ENCODE data around the gene EBF3. TPM values are rescaled to one million over a fixed set of nuclear protein-coding genes. Genes with fewer than 3 reads are reported as not detected.

EBF3 gene
- total and polyA plus RNA-seq, 9 of the 15 experiments (the other 6 are each of a cell fraction or from before 2014, with no cell fraction given) = not detected

- CTCF ChIA-PET (ENCODE audit: low intra/inter-chr PET ratio) = no interaction called here
- Histone ChIP-seq H3K4me2 (ENCODE audit: insufficient read depth, low read length) (no peak overlapping the region), H3K9me3 (replicated peaks; ENCODE audit: control insufficient read depth, insufficient read depth, low read depth, low read length) (no peaks in the 10 kb centered on the region), H3K4me3 (no peak overlapping the region), H3K27me3 (ENCODE audit: control insufficient read depth in 2 of 2, insufficient read depth in 2 of 2, low read length in 2 of 2) (peaks cover 0 to 10% of the 10 kb centered on the region in 2 experiments; a peak in 3 of 5 replicates), H3K9ac (ENCODE audit: insufficient read depth in 1 of 2, low read depth in 2 of 2, low read length in 2 of 2) (no peak overlapping the region), H3K27ac (ENCODE audit: extremely low read depth, low read depth, low read length) (no peak overlapping the region), H3K79me2 (ENCODE audit: control insufficient read depth, insufficient read depth, low read length) (no peaks in the 10 kb centered on the region), H4K20me1 (replicated peaks; ENCODE audit: control insufficient read depth, insufficient read depth, low read length) (no peaks in the 10 kb centered on the region), H3K36me3 (ENCODE audit: control insufficient read depth, insufficient read depth, low read length) (no peaks in the 10 kb centered on the region), H3K4me1 (replicated peaks in 1 of 2; ENCODE audit: control insufficient read depth in 2 of 2, insufficient read depth in 2 of 2, low read length in 2 of 2) (no peaks in the 10 kb centered on the region), H3K9me1 (ENCODE audit: control insufficient read depth, insufficient read depth, low read length) (no peaks in the 10 kb centered on the region), H2AFZ (ENCODE audit: low read depth, low read length) (no peak overlapping the region)
- ATAC-seq (no peak), FAIRE-seq (no peak), DNase-seq (ENCODE audit: extremely low read depth in 1 of 4, low spot score in 3 of 4) (no peak)
- in situ Hi-C loops (cut with MboI) = no loop called here
- POLR2A ChIA-PET = interaction anchor here (0.6 kb wide), 1 partner anchor 41 kb away, joined by 3 read pairs; no protein-coding TSS in a partner anchor
- intact Hi-C loops (cut with micrococcal nuclease) = no loop called here
- WGBS (ENCODE audit: insufficient coverage, low coverage, missing lambda C conversion rate) = 4% methylated on average over 8 of the region's 9 CpGs
- no TSS peak for BruUV-seq (replicated peaks)
- TF ChIP-seq NFXL1 (CRISPR knock-in tag; IDR thresholded peaks at IDR 0.05) (no peak), ZNF395 (CRISPR knock-in tag; IDR thresholded peaks at IDR 0.05) (no peak), TCFL5 (CRISPR knock-in tag; conservative IDR thresholded peaks at IDR 0.05) (no peak), ZNF592 (IDR thresholded peaks at IDR 0.05) (no peak), RBBP5 (IDR thresholded peaks at IDR 0.05; ENCODE audit: borderline replicate concordance, insufficient read depth, low read length, poor library complexity, severe bottlenecking) (no peak), ZNF239 (CRISPR knock-in tag; IDR thresholded peaks at IDR 0.05) (no peak), RNF2 (IDR thresholded peaks at IDR 0.05) (no peak), HIVEP1 (CRISPR knock-in tag; IDR thresholded peaks at IDR 0.05) (no peak), GABPB2 (CRISPR knock-in tag; conservative IDR thresholded peaks at IDR 0.05) (no peak), SOX6 (IDR thresholded peaks at IDR 0.05) (no peak), ARID1B (IDR thresholded peaks at IDR 0.05) (no peak), NELFE (IDR thresholded peaks at IDR 0.05; ENCODE audit: insufficient read depth, insufficient read length) (no peak), POLR2A (conservative IDR thresholded peaks at IDR 0.05) (no peak), HOXB6 (CRISPR knock-in tag; IDR thresholded peaks at IDR 0.05; ENCODE audit: borderline replicate concordance) (no peak)
- TF ChIP-seq, protein P1, sequence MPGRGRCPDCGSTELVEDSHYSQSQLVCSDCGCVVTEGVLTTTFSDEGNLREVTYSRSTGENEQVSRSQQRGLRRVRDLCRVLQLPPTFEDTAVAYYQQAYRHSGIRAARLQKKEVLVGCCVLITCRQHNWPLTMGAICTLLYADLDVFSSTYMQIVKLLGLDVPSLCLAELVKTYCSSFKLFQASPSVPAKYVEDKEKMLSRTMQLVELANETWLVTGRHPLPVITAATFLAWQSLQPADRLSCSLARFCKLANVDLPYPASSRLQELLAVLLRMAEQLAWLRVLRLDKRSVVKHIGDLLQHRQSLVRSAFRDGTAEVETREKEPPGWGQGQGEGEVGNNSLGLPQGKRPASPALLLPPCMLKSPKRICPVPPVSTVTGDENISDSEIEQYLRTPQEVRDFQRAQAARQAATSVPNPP (IDR thresholded peaks at IDR 0.05; ENCODE audit: borderline replicate concordance, insufficient read depth, insufficient read length) = no peak
- TF ChIP-seq, protein P2, sequence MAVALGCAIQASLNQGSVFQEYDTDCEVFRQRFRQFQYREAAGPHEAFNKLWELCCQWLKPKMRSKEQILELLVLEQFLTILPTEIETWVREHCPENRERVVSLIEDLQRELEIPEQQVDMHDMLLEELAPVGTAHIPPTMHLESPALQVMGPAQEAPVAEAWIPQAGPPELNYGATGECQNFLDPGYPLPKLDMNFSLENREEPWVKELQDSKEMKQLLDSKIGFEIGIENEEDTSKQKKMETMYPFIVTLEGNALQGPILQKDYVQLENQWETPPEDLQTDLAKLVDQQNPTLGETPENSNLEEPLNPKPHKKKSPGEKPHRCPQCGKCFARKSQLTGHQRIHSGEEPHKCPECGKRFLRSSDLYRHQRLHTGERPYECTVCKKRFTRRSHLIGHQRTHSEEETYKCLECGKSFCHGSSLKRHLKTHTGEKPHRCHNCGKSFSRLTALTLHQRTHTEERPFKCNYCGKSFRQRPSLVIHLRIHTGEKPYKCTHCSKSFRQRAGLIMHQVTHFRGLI (CRISPR knock-in tag; IDR thresholded peaks at IDR 0.05) = no peak
Measured at GRCh38 chr10:129949411-129949810, 14.7 kb downstream of the EBF3 start.
